ENCODE data around the gene SAMD8.

DNA sequence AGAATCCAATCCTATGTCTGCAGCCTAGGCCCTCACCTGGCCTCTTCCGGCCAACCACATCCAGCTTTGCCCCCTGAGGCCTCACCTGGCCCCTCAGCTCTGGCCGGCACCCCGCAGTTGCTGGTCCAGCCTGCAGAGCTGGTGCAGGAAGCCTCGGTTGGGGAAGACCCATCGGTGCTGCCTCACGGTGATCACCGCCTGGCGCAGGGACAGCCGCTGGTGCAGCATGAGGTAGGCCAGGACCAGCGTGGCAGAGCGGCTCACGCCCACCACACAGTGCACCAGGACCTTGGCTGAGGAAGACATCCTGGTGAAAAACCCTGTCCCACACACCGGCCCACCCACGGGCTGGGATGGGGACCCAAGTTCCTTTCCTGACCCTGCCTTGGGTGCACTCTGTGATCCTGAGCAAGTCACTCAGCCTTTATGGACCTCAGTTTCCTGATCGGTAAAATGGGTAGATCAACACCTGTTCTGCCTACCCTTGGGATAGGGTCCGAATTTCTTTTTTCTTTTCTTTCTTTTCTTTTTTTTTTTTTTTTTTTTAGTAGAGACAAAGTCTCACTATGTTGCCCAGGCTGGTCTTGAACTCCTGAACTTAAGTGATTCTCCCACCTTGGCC is 5.8 kb upstream of the SAMD8 start:
- TF ChIP-seq, protein P1, sequence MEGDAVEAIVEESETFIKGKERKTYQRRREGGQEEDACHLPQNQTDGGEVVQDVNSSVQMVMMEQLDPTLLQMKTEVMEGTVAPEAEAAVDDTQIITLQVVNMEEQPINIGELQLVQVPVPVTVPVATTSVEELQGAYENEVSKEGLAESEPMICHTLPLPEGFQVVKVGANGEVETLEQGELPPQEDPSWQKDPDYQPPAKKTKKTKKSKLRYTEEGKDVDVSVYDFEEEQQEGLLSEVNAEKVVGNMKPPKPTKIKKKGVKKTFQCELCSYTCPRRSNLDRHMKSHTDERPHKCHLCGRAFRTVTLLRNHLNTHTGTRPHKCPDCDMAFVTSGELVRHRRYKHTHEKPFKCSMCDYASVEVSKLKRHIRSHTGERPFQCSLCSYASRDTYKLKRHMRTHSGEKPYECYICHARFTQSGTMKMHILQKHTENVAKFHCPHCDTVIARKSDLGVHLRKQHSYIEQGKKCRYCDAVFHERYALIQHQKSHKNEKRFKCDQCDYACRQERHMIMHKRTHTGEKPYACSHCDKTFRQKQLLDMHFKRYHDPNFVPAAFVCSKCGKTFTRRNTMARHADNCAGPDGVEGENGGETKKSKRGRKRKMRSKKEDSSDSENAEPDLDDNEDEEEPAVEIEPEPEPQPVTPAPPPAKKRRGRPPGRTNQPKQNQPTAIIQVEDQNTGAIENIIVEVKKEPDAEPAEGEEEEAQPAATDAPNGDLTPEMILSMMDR (IDR thresholded peaks at IDR 0.05), result no peak
- TF ChIP-seq POLR2A (IDR thresholded peaks at IDR 0.05), result no peak

All from thyroid gland (tissue), 4 donors.